ENCODE data around the gene SLC6A6. TPM values are rescaled to one million over a fixed set of nuclear protein-coding genes. Genes with fewer than 3 reads are reported as not detected.

The SLC6A6 gene
- polyA plus RNA-seq, 1 of the 3 experiments (the other 2 are of a cell fraction): 19.1 TPM

- Histone ChIP-seq H2AFZ (ENCODE audit: low read depth) (no peak overlapping the region), H3K9ac (no peak overlapping the region), H3K27ac (ENCODE audit: low read depth in 2 of 2, low read length in 1 of 2) (no peak overlapping the region), H3F3A (replicated peaks; ENCODE audit: insufficient read depth) (peaks cover 7% of the 10 kb centered on the region), H3K27me3 (ENCODE audit: insufficient read depth) (no peaks in the 10 kb centered on the region), H3K9me3 (no peaks in the 10 kb centered on the region), H3K79me2 (ENCODE audit: insufficient read depth) (peaks cover 79% of the 10 kb centered on the region), H3K4me3 (ENCODE audit: low read depth in 2 of 2, low read length in 1 of 2) (no peak overlapping the region), H3K4me1 (ENCODE audit: control insufficient read depth in 1 of 2, insufficient read depth in 2 of 2, low read depth in 1 of 2, low read length in 1 of 2) (peaks cover 24% of the 10 kb centered on the region in 2 experiments; a peak in 3 of 4 replicates), H3K9me2 (no peaks in the 10 kb centered on the region), H3K36me3 (replicated peaks in 1 of 2; ENCODE audit: control insufficient read depth in 1 of 2, insufficient read depth in 2 of 2, low read length in 1 of 2) (peaks cover 0 to 3% of the 10 kb centered on the region in 2 experiments), H4K20me1 (ENCODE audit: insufficient read depth) (peaks cover 28% of the 10 kb centered on the region), H3K4me2 (peak overlapping the region; percentile 88; the same call in 1 of the 2 replicates)
- TF ChIP-seq TCF12 (IDR thresholded peaks at IDR 0.05) (no peak), RCOR1 (IDR thresholded peaks at IDR 0.05; ENCODE audit: low read length) (no peak), YY1 (IDR thresholded peaks at IDR 0.05; ENCODE audit: low read depth) (no peak), JUND (IDR thresholded peaks at IDR 0.05) (no peak), USF2 (IDR thresholded peaks at IDR 0.05; ENCODE audit: borderline replicate concordance, low read depth, low read length) (no peak), NFIC (IDR thresholded peaks at IDR 0.05; ENCODE audit: borderline replicate concordance) (no peak), USF1 (IDR thresholded peaks at IDR 0.05; ENCODE audit: borderline replicate concordance, low read depth) (no peak), RFX5 (IDR thresholded peaks at IDR 0.05; ENCODE audit: low read length) (no peak), GABPA (IDR thresholded peaks at IDR 0.05; ENCODE audit: low read depth) (no peak), EP300 (IDR thresholded peaks at IDR 0.05; ENCODE audit: borderline replicate concordance in 1 of 2, low read depth in 1 of 2, low read length in 1 of 2) (no peak), TEAD4 (IDR thresholded peaks at IDR 0.05; ENCODE audit: borderline replicate concordance, insufficient read depth) (no peak), POLR2AphosphoS5 (IDR thresholded peaks at IDR 0.05; ENCODE audit: low read depth, low read length) (no peak), SIN3A (IDR thresholded peaks at IDR 0.05; ENCODE audit: borderline replicate concordance, low read depth, low read length) (no peak), GATA2 (CRISPR knock-in tag; IDR thresholded peaks at IDR 0.05) (no peak), SMC3 (IDR thresholded peaks at IDR 0.05; ENCODE audit: low read depth, low read length) (no peak), FOXJ3 (CRISPR knock-in tag; IDR thresholded peaks at IDR 0.05) (no peak), PBX3 (IDR thresholded peaks at IDR 0.05) (no peak), MXI1 (IDR thresholded peaks at IDR 0.05; ENCODE audit: low read depth, low read length) (no peak)
- 87% methylated on average over 5 of the region's 5 CpGs for WGBS (ENCODE audit: low lambda C conversion rate)
- DNase-seq: no peak
- CTCF ChIA-PET: interaction anchor here (1.1 to 3.3 kb wide), 4 partner anchors 12 to 145 kb away, joined by 3 to 13 read pairs (median 6); no protein-coding TSS in a partner anchor
- POLR2A ChIA-PET: no interaction called here
Measured at GRCh38 chr3:14406336-14406735, 3.9 kb downstream of the SLC6A6 start.

All from SK-N-SH (cell line).